BE2C (cell line): Measurements from ENCODE around the gene ZNF784.

Experiments
- DNase-seq: peaks from one replicate; pipeline ENCODE4 v3.0.0-alpha.2; 2020
- H3K27me3 ChIP-seq: fragments of 250-450 bp; sonication (Bioruptor Pico); 2 replicates; pipeline ENCODE4 v1.5.1; 2020; ENCODE audit warnings: mild to moderate bottlenecking
- H3K36me3 ChIP-seq: fragments of 250-450 bp; sonication (Bioruptor Pico); 2 replicates; pipeline ENCODE4 v1.5.1; 2020; ENCODE audit warnings: mild to moderate bottlenecking
- H3K4me1 ChIP-seq: fragments of 250-450 bp; sonication (Bioruptor Pico); 2 replicates; pipeline ENCODE4 v1.5.1; 2020
- H3K4me3 ChIP-seq: 2 replicates; pipeline ENCODE4 v1.5.1; 2011; ENCODE audit warnings: low read depth, low read length
- H3K9me3 ChIP-seq: fragments of 250-450 bp; sonication (Bioruptor Pico); 2 replicates; pipeline ENCODE4 v1.5.1; 2020
- TF ChIP-seq, protein P1 (sequence below): IDR thresholded peaks from 2 replicates; pipeline ENCODE4 v1.5.1; 2012; ENCODE audit warnings: mild to moderate bottlenecking, low read depth, low read length

Gene ZNF784

DNA sequence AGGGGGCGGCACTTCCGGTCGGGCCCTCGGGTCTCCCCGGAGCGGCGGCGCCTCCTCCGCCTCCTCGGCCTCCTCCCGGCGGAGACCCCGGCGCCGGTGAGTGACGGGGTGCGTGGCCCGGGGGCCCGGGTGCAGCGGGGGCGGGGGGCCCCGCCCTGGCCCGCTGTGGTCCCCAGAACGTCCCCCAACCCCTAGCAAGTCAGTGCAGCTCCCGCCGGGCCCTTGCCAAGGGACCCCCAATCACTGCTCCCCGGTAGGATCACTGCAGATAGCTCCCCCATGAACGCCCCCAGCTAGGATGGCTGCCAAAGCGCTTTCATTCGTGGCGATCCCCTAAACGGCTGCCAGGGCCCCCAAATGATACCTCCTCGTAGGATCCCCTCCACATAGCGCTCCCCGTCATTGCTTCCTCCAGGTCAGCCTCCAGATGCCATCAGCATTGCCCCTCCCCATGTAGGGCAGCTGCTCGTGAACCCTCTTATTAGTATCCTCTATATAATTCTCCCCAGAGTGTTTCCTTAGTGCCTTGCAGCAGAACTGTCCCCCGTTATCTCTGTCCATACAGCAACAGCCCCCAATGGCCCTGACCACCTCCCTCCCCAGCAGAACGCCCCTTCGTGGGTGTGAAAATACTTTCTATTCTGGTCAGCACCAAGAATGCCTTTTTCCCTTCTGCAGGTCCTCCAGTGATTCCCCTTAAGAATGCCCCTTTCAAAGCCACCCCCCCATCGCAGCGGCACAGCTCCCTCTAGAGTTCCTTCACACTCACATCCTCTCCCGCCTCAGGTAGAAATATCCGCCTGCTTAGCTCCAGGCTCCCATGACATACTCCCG is 18.5 kb downstream of the ZNF784 start, which contains the start of gene ZNF865:
TSS of gene ZNF865 (plus strand) at position 11 of the 834 bp plus-strand sequence. CDS start 7,972 bp downstream, outside the sequence.
- Histone ChIP-seq H3K9me3 (no peaks in the 10 kb centered on the region), H3K4me3 (peak within 1 kb of the TSS; percentile 90), H3K4me1 (no peaks in the 10 kb centered on the region; the same call in 1 of the 2 replicates), H3K36me3 (peaks cover 7% of the 10 kb centered on the region), H3K27me3 (no peaks in the 10 kb centered on the region)
- DNase-seq: peak; percentile 79
- TF ChIP-seq, protein P1, sequence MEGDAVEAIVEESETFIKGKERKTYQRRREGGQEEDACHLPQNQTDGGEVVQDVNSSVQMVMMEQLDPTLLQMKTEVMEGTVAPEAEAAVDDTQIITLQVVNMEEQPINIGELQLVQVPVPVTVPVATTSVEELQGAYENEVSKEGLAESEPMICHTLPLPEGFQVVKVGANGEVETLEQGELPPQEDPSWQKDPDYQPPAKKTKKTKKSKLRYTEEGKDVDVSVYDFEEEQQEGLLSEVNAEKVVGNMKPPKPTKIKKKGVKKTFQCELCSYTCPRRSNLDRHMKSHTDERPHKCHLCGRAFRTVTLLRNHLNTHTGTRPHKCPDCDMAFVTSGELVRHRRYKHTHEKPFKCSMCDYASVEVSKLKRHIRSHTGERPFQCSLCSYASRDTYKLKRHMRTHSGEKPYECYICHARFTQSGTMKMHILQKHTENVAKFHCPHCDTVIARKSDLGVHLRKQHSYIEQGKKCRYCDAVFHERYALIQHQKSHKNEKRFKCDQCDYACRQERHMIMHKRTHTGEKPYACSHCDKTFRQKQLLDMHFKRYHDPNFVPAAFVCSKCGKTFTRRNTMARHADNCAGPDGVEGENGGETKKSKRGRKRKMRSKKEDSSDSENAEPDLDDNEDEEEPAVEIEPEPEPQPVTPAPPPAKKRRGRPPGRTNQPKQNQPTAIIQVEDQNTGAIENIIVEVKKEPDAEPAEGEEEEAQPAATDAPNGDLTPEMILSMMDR: peak; percentile 90

- no peaks in the 10 kb centered on the region for H3K27me3 ChIP-seq
- H3K4me1 ChIP-seq: no peaks in the 10 kb centered on the region; the same call in 1 of the 2 replicates
- H3K36me3 ChIP-seq: peaks cover 7% of the 10 kb centered on the region
- no peaks in the 10 kb centered on the region for H3K9me3 ChIP-seq
- peak overlapping the region; percentile 90 for H3K4me3 ChIP-seq
- DNase-seq: peak; percentile 98
- TF ChIP-seq, protein P1: no peak
Measured at GRCh38 chr19:55605207-55605636, 19.1 kb downstream of the ZNF784 start.

DNA sequence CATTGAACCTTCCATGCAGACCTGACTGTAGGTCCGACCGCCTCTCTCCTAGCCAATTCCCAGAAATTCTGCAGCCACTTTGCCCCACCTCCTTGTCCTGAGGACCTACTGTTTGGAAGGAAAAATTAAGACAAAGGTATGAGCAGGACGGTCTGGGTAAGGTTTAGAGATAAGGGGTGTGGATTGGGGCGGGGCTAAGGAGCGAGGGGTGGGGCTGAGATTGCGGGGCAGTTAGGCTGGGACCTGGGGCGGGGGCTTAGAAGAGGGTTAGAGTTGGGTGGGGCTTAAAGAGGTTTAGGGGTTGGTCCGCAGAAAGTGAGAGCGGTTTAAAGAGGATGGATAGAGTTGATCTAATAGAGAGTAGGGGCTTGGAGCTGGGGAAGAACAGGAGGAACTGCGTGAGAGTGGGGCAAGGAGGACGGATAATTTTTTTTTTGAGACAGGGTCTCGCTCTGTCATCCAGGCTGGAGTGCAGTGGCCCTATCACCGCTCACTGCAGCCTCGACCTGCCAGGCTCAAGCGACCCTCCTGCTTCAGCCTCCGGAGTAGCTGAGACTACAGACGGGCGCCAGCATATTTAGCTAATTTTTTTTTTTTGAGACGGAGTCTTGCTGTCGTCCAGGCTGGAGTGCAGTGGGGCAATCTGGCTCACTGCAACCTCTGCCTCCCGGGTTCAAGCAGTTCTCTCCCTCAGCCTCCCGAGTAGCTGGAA is 20.6 kb downstream of the ZNF784 start:
- H3K4me1 ChIP-seq: no peaks in the 10 kb centered on the region; the same call in 1 of the 2 replicates
- no peak overlapping the region for H3K4me3 ChIP-seq
- H3K9me3 ChIP-seq: no peaks in the 10 kb centered on the region
- no peak for DNase-seq
- H3K36me3 ChIP-seq: peaks cover 7% of the 10 kb centered on the region
- H3K27me3 ChIP-seq: no peaks in the 10 kb centered on the region
- TF ChIP-seq, protein P1: no peak

GRCh38 chr19:55603115-55603514 is 21.3 kb downstream of the ZNF784 start:
- no peak overlapping the region for H3K4me3 ChIP-seq
- TF ChIP-seq, protein P1: no peak
- peaks cover 7% of the 10 kb centered on the region for H3K36me3 ChIP-seq
- peaks cover 6% of the 10 kb centered on the region; the same call in 1 of the 2 replicates for H3K4me1 ChIP-seq
- no peak for DNase-seq
- no peaks in the 10 kb centered on the region for H3K9me3 ChIP-seq
- no peaks in the 10 kb centered on the region for H3K27me3 ChIP-seq

- DNase-seq: no peak
- no peaks in the 10 kb centered on the region for H3K27me3 ChIP-seq
- H3K4me1 ChIP-seq: peaks cover 7% of the 10 kb centered on the region; the same call in 1 of the 2 replicates
- H3K4me3 ChIP-seq: no peak overlapping the region
- peaks cover 7% of the 10 kb centered on the region for H3K36me3 ChIP-seq
- H3K9me3 ChIP-seq: no peaks in the 10 kb centered on the region
- TF ChIP-seq, protein P1: no peak
Measured at GRCh38 chr19:55602104-55603001, 22.0 kb downstream of the ZNF784 start.
